MG63 (cell line): ENCODE results near the gene VKORC1. TPM values are rescaled to one million over a fixed set of nuclear protein-coding genes. Genes with fewer than 3 reads are reported as not detected.

Experiments used
- DNase-seq: peaks from one replicate; pipeline ENCODE4 v3.0.0-alpha.2; 2020
- H3K27me3 ChIP-seq: fragments of 250-450 bp; sonication (Bioruptor Pico); 2 replicates; pipeline ENCODE4 v1.5.1; 2020; ENCODE audit warnings: mild to moderate bottlenecking, moderate library complexity
- H3K36me3 ChIP-seq: fragments of 250-450 bp; sonication (Bioruptor Pico); 2 replicates; pipeline ENCODE4 v1.5.1; 2020; ENCODE audit warnings: mild to moderate bottlenecking, moderate library complexity
- H3K4me3 ChIP-seq: fragments of 250-450 bp; sonication (Bioruptor Pico); 2 replicates; pipeline ENCODE4 v1.5.1; 2020; ENCODE audit warnings: mild to moderate bottlenecking, moderate library complexity
- H3K9me3 ChIP-seq: fragments of 250-450 bp; sonication (Bioruptor Pico); 2 replicates; pipeline ENCODE4 v1.5.1; 2020; ENCODE audit warnings: mild to moderate bottlenecking, moderate library complexity
- total RNA-seq: library from RNA; depleted of rRNA; stranded (reverse); fragments of >200 nt; shearing (Covaris generic); gene quantifications from 2 replicates; pipeline ENCODE4 v1.2.3, GENCODE V29; 2014; ENCODE audit warnings: low replicate concordance; rRNA removed

The VKORC1 gene
- total RNA-seq, 1 experiment from 2014 or later = 146 TPM

- Histone ChIP-seq H3K4me3 (no peak overlapping the region), H3K9me3 (no peaks in the 10 kb centered on the region), H3K27me3 (no peaks in the 10 kb centered on the region), H3K36me3 (peaks cover 72% of the 10 kb centered on the region)
- DNase-seq = no peak
These were observed 31.1 kb downstream of the VKORC1 start for GRCh38 chr16:31063495-31063842.

- no peak for DNase-seq
- peaks cover 77% of the 10 kb centered on the region for H3K36me3 ChIP-seq
- H3K27me3 ChIP-seq = no peaks in the 10 kb centered on the region
- no peaks in the 10 kb centered on the region for H3K9me3 ChIP-seq
- no peak overlapping the region for H3K4me3 ChIP-seq
These were observed 32.7 kb downstream of the VKORC1 start for GRCh38 chr16:31061813-31062440.

- H3K36me3 ChIP-seq = peaks cover 75% of the 10 kb centered on the region
- H3K4me3 ChIP-seq = no peak overlapping the region
- no peaks in the 10 kb centered on the region for H3K27me3 ChIP-seq
- no peak for DNase-seq
- no peaks in the 10 kb centered on the region for H3K9me3 ChIP-seq
These were observed 33.3 kb downstream of the VKORC1 start for GRCh38 chr16:31061126-31061812.

- no peaks in the 10 kb centered on the region for H3K9me3 ChIP-seq
- no peak overlapping the region for H3K4me3 ChIP-seq
- DNase-seq = no peak
- H3K27me3 ChIP-seq = no peaks in the 10 kb centered on the region
- H3K36me3 ChIP-seq = peaks cover 37% of the 10 kb centered on the region
These were observed 39.0 kb downstream of the VKORC1 start for GRCh38 chr16:31055613-31056012.

- DNase-seq = peak; percentile 94
- Histone ChIP-seq H3K9me3 (no peaks in the 10 kb centered on the region), H3K36me3 (peaks cover 4% of the 10 kb centered on the region; the same call in 1 of the 2 replicates), H3K27me3 (no peaks in the 10 kb centered on the region), H3K4me3 (no peak overlapping the region)
These were observed 42.5 kb downstream of the VKORC1 start for GRCh38 chr16:31052114-31052513.

- H3K36me3 ChIP-seq = no peaks in the 10 kb centered on the region
- no peaks in the 10 kb centered on the region for H3K27me3 ChIP-seq
- no peaks in the 10 kb centered on the region for H3K9me3 ChIP-seq
- peak; percentile 83 for DNase-seq
- H3K4me3 ChIP-seq = no peak overlapping the region
These were observed 44.1 kb downstream of the VKORC1 start for GRCh38 chr16:31050280-31051030.

GRCh38 chr16:31043898-31044481 lies 50.6 kb downstream of the VKORC1 start:
- Histone ChIP-seq H3K36me3 (peaks cover 40% of the 10 kb centered on the region), H3K27me3 (no peaks in the 10 kb centered on the region), H3K9me3 (no peaks in the 10 kb centered on the region), H3K4me3 (no peak overlapping the region)
- DNase-seq = no peak

GRCh38 chr16:31043352-31043751 lies 51.2 kb downstream of the VKORC1 start:
- peaks cover 44% of the 10 kb centered on the region for H3K36me3 ChIP-seq
- DNase-seq = no peak

GRCh38 chr16:31042866-31043265 lies 51.7 kb downstream of the VKORC1 start:
- Histone ChIP-seq H3K36me3 (peaks cover 47% of the 10 kb centered on the region), H3K9me3 (no peaks in the 10 kb centered on the region), H3K4me3 (no peak overlapping the region), H3K27me3 (no peaks in the 10 kb centered on the region)
- no peak for DNase-seq

More at GRCh38 chr16:31043352-31043751, 51.2 kb downstream of the VKORC1 start:
- Histone ChIP-seq H3K4me3 (no peak overlapping the region), H3K9me3 (no peaks in the 10 kb centered on the region), H3K27me3 (no peaks in the 10 kb centered on the region)

Other genes with a start within 250 kb of the VKORC1 start
- gene BCL7C, start 200.7 kb downstream of the VKORC1 start, total RNA-seq = 64.3 and 70.8 TPM in 2 replicates
- not detected in 2 replicates for gene CTF1, start 198.2 kb downstream of the VKORC1 start, total RNA-seq
- gene FBXL19, start 171.2 kb downstream of the VKORC1 start, total RNA-seq = 19.5 and 31.2 TPM in 2 replicates
- 4.1 and 4.2 TPM in 2 replicates for gene ORAI3, start 145.7 kb downstream of the VKORC1 start, total RNA-seq
- 0.17 and 0.76 TPM in 2 replicates for gene SETD1A, start 137.0 kb downstream of the VKORC1 start, total RNA-seq
- 2.1 and 5.0 TPM in 2 replicates for gene HSD3B7, start 109.6 kb downstream of the VKORC1 start, total RNA-seq
- gene STX1B, start 84.2 kb downstream of the VKORC1 start, total RNA-seq = not detected in 2 replicates
- gene STX4, start 61.2 kb downstream of the VKORC1 start, total RNA-seq = 31.6 and 47.1 TPM in 2 replicates
- 34.1 and 47.4 TPM in 2 replicates for gene ZNF668, start 20.6 kb downstream of the VKORC1 start, total RNA-seq
- gene ZNF646, start 20.4 kb downstream of the VKORC1 start, total RNA-seq = 11.4 and 11.5 TPM in 2 replicates
- 1.7 and 1.9 TPM in 2 replicates for gene PRSS53, start 5.9 kb downstream of the VKORC1 start, total RNA-seq
- 24.1 and 42.5 TPM in 2 replicates for gene BCKDK, start 13.6 kb upstream of the VKORC1 start, total RNA-seq
- gene KAT8, start 22.9 kb upstream of the VKORC1 start, total RNA-seq = 59.1 and 78.2 TPM in 2 replicates
- gene PRSS8, start 40.9 kb upstream of the VKORC1 start, total RNA-seq = not detected in 2 replicates
- gene PRSS36, start 55.3 kb upstream of the VKORC1 start, total RNA-seq = 1.7 TPM in 1 of 2 replicates, not detected in the other
- gene FUS, start 85.3 kb upstream of the VKORC1 start, total RNA-seq = 14.5 and 17.2 TPM in 2 replicates
- gene PYCARD, start 108.0 kb upstream of the VKORC1 start, total RNA-seq = not detected in 2 replicates
- gene TRIM72, start 119.3 kb upstream of the VKORC1 start, total RNA-seq = not detected in 2 replicates
- gene PYDC1, start 122.3 kb upstream of the VKORC1 start, total RNA-seq = not detected in 2 replicates
- gene ITGAM, start 165.2 kb upstream of the VKORC1 start, total RNA-seq = not detected in 2 replicates